AG08395 (cell line): ENCODE results near the gene HNRNPL.
"Not testable (repeated sequence)": the region's sequence is repeated elsewhere in the genome, so short reads cannot be mapped to it uniquely, and the experiment has no call there.

Source experiments
- DNase-seq: peaks from one replicate; pipeline ENCODE4 v3.0.0; 2012; ENCODE audit warnings: mixed read lengths, low spot score

HNRNPL gene

DNA sequence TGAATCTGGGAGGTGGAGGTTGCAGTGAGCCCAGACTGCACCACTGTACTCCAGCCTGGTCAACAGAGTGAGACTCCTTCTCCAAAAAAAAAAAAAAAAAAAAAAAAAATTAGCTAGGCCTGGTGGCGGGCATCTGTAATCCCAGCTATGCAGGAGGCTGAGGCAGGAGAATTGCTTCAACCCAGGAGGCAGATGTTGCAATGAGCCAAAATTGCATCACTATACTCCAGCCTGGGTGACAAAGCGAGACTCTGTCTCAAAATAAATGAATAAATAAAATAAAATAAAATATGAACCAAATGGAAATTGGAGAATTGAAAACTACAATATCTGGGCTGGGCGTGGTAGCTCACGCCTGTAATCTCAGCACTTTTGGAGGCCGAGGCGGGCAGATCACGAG lies 20.6 kb downstream of the HNRNPL start:
- DNase-seq: not testable (repeated sequence)

- no peak for DNase-seq
Observed at GRCh38 chr19:38826856-38827551, 22.8 kb downstream of the HNRNPL start.

DNA sequence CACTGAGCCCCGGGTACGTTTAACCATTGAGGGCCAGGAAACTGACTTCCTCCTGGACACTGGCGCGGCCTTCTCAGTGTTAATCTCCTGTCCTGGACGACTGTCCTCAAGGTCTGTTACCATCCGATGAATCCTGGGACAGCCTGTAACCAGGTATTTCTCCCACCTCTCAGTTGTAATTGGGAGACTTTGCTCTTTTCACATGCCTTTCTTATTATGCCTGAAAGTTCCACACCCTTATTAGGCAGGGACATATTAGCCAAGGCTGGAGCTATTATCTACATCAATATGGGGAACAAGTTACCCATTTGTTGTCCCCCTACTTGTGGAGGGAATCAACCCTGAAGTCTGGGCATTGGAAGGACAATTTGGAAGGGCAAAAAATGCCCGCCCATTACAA lies 23.9 kb downstream of the HNRNPL start:
- not testable (repeated sequence) for DNase-seq

GRCh38 chr19:38821230-38821825 lies 28.5 kb downstream of the HNRNPL start:
- not testable (repeated sequence) for DNase-seq

- no peak for DNase-seq
Observed at GRCh38 chr19:38819231-38819920, 30.4 kb downstream of the HNRNPL start.

DNA sequence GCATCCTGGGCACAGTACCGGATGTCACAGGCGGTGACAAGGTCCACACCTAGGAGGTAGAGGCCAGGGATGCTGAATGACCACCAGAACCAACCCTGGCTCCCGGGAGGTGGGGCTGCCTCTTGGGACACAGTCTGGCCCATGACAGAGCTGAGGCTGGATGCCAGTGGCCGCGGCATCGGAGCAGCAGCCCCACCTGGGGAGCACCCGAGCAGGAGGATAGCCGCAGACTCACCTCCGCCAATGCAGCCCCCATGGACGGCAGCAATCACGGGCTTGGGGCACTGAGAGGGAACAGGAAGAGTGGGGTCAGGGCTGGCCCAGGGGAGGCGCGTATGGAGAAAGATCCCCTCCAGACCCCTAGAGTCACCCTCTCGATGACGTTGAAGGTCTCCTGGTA lies 32.7 kb downstream of the HNRNPL start:
- DNase-seq: no peak

GRCh38 chr19:38816131-38816750 lies 33.5 kb downstream of the HNRNPL start:
- no peak for DNase-seq

- DNase-seq: no peak
Observed at GRCh38 chr19:38815059-38816001, 34.5 kb downstream of the HNRNPL start.

DNA sequence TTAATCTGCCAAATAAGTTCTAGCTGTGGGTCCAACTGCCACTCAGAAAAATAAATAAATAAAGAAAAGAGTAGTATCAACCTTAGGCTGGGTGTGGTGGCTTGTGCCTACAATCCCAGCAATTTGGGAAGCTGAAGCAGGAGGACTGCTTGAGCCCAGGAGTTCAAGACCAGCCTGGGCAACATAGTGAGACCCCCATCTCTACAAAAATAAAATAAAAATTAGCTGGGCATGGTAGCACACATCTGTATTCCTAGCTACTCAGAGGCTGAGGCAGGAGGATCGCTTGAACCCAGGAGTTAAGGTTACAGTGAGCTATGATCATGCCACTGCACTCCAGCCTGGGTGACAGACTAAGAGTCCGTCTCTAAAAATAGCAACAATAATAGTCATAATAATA lies 35.9 kb downstream of the HNRNPL start:
- not testable (repeated sequence) for DNase-seq

DNA sequence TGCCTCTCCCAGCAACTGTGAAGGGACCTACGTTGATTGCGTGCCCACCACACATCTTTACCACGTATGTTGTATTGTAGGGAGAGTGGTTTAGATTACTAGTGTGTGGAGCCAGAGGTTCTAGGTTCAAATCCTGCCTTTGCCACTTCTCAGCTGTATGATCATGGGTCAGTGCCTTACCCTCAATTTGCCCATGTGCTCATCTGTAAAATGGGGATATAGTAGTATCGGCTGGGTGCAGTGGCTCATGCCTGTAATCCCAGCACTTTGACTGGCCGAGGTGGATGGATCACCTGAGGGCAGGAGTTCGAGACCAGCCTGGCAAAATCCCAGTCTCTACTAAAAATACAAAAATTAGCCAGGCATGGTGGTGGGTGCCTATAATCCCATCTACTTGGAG lies 36.5 kb downstream of the HNRNPL start:
- DNase-seq: no peak

DNA sequence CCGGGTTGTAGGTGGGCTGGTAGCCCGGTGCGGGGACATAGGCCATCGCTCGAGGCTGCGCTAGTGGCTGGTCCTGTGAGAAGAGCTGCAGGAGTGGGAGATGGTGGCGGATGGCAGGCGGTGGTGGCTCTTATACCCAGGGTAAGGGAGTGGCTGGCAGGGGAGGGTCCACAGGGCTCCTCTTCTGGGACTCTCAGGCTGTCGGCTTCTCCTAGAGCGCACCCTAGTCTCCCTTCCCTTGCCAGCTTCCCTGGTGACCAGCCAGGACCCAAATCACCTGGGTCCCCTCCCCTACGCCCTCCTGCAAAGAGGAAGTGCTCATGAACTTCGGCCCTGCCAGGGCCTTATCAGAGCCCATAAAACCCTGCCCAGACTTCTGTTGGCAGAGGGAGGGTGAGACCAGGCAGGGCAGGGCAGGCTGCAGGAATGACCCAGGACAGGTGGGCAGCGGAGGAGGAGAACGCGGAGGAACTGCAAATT lies 36.9 kb downstream of the HNRNPL start, which contains the start of gene LGALS4:
Gene LGALS4, minus strand, starts transcription at position 105 of the 480 bp plus-strand sequence. Its CDS starts 59 bp downstream, at position 46.
- no peak for DNase-seq

GRCh38 chr19:38812009-38812840 lies 37.6 kb downstream of the HNRNPL start:
- no peak for DNase-seq

DNA sequence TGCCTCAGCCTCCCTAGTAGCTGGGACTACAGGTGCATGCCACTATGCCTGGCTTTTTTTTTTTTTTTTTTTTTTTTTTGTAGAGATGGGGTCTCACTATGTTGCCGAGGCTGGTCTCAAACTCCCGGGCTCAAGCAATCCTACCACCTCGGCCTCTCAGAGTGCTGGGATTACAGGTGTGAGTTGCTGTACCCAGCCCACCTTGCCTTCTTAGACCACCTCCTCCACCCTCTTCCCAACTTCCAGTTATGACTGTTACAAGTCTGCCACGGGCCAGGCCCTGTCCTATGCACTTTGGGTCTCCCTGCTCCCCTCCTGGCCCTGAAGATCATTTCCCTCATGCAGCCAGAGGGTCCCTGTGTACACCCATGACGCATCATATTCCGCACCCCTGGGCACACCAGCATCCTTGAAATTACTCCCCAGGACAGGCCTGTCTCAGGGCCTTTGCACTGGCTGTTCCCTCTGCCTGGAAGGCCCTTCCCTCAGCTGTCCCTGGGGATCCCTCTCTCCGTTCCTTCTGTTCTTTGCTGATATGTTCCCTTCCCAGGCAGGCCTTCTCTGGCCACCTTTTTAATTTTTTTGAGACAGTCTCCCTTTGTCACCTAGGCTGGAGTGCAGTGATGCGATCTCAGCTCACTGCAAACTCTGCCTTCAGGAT lies 40.1 kb downstream of the HNRNPL start:
- DNase-seq: no peak

DNA sequence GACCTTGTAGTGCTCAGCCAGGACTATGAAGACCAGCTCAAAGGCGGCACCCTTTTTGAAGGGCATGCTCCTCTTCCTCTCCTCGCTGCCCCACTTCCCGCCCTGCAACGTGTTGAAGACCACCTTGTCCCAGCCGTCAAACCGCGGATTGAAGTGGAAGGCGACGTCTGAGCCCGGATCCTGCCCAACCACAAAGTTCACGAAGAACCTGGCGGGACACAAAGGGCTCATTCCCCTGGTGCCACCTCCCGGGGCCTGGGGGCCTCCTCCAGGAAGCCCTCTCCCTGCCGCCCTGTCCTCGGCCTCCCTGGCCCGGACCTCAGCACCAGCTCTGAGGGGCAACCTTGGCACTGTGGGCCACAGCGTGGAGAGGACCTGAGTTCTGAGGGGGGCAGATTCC lies 41.0 kb downstream of the HNRNPL start:
- no peak for DNase-seq

GRCh38 chr19:38807374-38808098 lies 42.2 kb downstream of the HNRNPL start:
- DNase-seq: not testable (repeated sequence)

DNA sequence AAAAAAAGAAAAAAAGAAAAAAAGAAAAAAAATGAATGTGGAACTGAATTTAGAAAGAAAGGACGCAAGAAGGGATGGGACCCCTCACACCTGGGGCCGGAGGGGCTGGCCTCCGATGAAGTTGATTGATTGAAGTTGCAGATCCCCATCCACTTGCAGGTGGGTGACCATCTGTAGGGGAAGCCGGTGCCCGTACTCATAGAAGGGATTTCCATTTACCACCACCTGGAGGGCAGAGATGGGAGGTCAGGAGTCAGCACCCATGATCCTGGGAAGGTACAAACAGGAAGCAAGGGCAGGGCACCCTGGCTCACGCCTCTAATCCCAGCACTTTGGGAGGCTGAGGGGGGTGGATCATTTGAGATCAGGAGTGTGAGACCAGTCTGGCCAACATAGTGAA lies 43.4 kb downstream of the HNRNPL start:
- no peak for DNase-seq

DNA sequence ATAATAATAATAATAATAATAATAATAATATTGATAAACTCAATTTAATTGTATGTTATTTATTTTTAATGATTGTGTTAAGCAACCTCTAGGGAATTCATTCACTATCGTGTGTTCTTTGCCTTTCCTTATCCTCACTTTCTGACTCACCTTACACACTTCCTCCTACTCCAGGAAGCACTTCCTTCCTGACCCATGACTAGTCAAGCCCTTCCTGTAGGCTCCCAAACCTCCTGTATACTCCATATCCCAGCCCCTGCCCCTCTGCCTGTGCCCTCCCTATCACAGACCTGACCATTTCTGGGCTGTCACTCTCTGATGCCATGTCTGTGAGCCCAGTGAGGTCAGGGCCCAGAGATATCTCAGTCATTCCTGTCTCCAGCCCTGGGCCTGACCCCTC lies 44.6 kb downstream of the HNRNPL start:
- no peak for DNase-seq

DNA sequence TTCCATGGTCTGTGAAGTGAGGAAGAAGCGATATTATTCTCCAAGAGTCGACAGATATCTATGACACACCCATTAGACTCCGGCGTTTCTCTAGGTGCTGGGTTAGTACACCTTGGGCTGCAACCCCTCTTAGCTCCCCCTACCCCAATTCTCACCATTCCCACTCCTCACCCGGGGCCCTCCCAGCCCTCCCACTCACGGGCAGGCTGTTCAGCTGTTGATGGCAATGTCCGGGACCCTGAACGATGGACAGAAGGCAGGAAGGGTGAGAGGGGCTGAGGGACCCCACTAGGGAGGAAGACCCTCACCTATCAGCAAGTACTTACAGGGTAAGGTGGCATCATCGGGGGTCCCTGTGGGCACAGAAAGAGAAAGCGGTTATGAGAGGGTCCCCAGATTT lies 46.2 kb downstream of the HNRNPL start:
- DNase-seq: no peak

- DNase-seq: no peak
Observed at GRCh38 chr19:38801359-38802095, 48.3 kb downstream of the HNRNPL start.
